NCI-H1930 (cell line): ENCODE data around the gene TMPRSS6.

Experiments
- DNase-seq, 2 experiments: peaks; one replicate each; lab custom pipeline; 2025; lab: John Stamatoyannopoulos, UW

TMPRSS6 gene

DNA sequence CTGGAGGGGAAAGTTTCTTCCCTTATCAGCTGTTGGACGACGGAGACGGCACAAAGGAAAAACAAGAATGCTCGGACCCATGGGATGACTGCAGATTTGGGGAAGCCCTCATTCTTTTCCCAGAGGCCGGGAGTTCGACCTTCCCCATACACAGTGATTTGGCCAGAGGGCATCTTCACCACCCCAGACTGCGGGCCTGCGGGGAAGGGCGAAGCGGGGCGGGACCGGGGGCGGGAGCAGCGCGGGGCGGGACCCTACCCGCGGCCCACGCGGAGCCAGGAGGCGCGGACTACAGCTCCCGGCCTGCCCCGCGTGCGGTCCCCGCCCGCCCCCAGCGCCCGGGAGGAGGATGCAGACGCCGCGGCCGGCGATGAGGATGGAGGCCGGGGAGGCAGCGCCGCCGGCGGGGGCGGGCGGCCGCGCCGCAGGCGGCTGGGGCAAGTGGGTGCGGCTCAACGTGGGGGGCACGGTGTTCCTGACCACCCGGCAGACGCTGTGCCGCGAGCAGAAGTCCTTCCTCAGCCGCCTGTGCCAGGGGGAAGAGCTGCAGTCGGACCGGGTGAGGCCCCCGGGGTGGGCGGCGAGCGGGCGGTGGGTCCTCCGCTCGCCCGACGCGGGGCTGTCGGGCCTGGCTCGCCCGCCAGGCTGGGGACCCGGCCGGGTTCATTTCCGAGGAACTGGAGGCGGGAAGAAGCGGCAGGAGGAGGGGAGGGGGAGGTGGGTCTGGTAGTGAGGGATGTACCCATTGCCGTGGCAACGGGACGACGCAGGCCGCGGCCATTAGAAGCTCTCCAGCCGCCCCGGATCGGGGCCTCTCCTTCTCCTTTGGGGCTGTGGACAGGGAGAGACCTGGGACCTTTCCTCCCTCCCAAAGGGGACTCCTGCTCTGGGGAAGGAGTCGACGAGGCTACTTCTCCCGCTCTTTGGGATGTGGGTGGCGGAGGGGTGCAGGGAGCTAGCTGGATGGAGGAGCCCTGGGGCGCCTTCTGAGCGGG, 57.8 kb downstream of the TMPRSS6 start, which contains the start of gene KCTD17:
KCTD17 (plus strand) TSS at position 352 of the 995 bp plus-strand sequence; CDS start at position 371, 19 bp downstream.
- DNase-seq: peak; percentile 55 to 65

DNA sequence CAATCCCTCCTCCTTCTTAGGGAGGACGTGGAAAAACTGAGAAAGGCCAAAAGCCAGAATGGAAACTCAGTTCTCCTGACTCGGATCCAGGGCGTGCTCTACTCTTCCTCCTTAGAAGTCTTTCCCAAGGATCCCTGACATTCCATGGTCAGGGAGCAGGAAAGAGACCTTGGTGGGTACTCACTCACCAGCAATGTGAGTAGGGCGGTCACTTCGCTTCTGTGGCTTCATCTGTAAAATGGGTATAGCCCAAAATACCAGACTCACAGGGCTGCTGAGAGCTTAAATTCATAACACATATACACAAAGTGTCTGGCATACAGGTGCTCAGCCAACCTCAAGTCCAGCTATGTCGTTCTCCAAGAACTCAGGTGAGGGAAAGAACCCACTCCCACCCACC, 58.6 kb downstream of the TMPRSS6 start:
- no peak for DNase-seq

DNA sequence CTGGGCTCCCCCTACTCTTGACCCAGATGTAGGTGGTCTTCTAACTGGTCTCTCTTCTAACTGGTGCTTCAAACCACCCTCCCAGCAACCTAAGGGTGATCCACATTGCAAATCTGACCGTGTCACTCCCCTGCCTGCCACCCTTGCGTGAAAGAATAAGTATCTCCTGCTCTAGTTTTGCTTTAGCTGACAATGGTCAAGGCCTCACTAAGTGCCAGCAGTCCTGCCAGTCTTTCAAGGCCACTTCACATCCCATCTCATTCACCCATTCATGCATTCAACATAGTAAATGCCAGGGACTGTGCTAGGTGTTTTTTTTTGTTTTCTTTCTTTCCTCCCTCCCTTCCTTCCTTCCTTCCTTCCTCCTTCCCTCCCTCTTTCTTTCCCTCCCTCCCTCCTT, 60.3 kb downstream of the TMPRSS6 start:
- DNase-seq: no peak

DNA sequence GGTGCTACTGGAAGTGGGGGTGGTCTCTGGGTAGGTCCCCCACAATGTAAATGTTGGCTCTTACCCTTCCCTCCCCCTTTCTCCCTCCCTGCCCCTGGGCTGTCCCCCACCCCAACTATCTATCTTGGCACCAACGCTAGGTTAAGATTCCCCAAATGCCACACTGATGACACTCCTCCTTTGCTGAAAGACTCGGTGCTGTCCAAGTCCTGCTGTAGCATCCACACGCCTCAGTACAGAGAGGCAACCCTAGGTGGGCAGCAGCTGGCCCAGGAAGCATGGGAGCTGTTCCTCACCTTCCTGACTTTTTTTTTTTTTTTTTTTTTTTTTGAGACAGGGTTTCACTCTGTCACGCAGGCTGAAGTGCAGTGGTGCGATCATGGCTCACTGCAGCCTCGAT, 61.4 kb downstream of the TMPRSS6 start:
- DNase-seq: no peak

DNA sequence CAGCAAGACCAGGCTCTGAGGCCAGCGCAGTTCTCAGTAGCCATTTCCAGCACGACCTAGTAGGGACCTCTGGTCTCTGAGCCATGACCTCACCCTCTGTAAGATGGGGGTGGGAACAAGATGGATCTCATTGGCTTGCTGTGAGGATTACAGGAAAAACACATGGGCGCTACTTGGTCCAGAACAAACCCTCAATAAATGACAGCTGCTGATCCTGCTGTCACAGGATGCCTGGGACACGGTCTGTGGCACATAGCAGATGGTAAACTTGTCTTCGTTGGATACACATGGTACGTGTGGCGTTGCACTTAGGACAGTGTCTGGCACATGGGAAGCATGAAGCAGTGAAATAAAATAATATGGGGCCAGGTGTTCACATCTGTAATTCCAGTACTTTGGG, 62.5 kb downstream of the TMPRSS6 start:
- DNase-seq: no peak

DNA sequence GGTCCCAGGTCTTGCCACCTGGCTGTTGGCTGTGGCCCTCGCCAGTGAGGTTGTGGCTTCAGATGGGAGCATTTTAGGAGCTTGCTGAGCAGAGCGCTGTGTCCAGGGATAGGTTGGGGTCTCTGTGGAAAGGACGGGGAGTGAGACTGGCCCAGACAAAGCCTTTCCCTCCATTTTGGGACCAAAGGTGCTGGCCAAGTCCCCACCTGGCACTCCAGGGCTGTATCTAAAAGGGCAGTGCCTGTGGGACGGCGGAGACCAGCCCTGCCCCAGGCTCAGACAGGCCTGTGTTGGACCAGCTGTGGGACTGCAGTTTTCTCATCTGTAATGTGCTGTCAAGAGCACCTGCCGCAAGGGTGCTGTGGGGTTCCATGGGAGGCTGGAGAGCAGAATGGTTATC, 62.9 kb downstream of the TMPRSS6 start:
- DNase-seq: no peak

DNA sequence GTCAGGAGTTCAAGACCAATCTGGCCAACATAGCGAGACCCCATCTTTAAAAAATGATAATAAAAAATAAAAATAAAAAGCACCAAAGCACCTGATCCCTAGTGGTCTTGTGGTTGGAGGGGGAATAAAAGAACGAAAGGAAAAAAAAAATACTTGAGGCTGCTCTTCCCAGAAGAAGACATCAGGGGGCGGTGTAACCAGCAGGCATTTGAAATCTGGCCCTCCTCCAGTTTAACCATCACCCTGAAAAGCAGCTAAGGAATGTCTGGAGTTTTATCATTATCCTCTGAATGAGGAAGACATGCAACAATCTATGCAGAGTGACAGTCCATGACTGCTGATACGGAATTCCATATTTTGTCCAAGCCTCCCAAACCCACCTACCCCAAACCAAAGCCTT, 63.6 kb downstream of the TMPRSS6 start:
- no peak for DNase-seq

DNA sequence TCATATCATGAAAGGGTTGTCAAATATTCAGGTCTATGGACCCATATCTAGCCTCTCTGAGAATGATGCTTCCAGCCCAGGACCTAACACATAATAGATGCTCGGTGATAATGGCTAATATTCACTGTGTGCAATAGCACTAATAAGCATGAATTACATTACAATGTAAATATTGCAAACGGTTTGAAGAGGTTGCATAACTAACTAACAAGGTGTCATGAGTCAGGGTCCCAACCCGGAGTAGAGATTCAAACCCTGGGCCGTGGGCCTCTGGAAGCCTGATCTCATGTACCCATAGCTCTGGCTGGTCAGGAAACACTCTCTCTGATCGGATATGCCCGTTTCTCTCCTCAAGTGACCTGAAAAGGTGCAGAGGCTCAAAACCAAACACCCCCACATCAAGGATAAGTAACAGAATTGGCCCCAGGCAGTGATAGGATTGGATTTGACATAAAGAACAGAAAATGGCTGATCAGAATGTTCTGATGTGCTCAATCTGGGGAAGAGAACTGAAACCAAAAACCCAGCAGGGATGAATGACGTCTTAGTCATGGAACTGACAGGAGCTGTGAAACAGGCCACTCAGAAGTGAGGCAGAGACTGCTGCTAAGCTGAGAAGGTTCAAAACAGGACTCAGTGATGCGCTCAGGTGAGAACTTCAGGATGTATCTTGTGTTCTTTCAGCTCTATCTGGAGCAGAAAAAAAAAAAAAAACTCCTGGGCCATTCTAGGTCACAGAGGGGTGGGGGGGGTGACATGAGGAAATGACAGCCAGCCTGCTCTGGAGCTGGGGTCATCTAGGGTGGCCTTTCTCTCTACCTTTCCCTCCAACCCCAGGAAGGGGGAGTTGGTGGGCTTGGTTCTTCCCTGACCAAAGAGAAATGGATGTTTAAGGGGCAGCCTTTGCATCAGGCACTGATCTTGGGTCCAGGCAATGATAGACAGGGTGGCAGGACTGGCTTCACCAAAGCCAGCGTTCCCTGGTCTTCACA, 64.6 kb downstream of the TMPRSS6 start:
- no peak for DNase-seq

DNA sequence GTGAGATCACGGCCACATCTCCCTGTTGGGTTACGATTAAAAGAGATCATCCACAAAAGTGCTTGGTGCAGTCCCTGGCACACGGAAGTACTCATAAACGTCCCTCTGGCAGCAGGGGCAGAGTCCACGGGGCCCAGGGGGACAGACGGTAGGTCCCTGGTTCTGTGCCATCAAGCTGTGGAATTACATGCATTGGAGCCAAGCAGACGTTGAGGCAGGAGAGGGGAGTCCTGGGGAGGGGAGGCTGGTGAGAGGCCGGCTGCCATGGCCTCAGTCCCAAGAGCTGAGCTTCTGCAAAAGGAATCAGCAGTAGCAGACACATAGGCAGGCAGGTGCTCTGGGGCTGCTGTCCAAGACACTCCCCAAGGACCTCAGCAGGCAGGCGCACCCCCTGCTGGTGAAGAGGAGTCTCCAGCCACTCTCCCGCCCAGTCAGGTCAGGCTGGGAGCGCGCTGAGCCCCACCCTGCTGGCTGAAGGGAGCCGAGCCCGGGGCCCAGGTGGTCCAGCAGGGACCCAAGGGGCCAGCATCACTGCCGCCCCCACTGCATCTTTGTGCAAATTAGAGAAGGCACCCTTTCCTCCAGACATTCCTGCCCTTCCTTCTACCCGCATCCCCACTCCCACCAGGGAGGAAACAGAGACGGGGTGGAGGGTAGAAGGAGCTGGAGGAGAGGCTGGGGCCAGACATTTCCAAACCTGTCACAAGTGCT, 65.5 kb downstream of the TMPRSS6 start:
- DNase-seq: peak in 1 of 2 experiments; percentile 45

DNA sequence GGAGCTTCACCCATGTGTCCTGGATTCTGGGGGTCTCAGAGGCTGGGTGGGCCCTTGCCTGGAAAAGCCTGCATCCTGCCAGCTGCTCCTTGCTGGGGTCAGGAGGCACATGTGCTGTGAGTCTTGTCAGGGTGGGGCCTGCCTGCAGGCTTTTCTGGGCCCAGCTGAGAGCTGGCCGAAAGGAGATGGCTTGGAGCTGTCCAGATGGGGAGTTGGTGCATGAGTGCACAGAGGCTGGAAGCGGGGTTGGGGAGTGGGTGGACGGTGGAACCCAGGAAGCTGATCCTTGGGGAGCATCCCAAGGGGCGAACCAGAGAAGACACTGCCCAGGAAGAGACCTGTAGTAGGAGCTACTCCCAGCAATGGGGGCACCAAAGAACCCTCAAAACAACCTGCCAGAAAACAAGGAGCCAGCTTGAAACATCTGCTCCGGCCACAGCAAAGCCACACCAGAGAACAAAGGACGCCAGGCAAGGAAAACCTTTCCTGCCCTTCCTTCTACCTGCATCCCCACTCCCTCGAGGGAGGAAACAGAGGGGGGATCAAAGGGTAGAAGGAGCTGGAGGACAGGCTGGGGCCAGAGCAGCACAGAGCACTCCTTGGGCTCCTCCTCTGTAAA, 66.2 kb downstream of the TMPRSS6 start:
- no peak for DNase-seq

DNA sequence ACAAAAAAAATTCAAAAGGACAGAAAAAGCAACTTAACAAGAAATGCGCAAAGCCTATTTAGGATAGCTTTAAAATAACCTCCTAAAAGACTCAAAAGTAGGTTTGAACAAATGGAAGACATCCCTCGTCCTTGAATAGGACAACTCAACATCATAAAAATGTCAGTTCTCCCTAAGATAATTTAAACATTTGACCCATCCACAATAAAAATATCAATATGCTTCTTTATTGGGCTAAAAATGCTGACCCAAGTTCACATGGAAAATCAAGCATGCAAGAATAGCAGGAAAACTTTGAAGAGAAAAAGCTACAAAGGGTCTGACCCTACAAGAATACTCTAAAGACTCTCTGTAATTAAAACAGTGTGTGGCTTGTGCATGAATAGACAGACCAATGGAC, 70.0 kb downstream of the TMPRSS6 start:
- no peak for DNase-seq

DNA sequence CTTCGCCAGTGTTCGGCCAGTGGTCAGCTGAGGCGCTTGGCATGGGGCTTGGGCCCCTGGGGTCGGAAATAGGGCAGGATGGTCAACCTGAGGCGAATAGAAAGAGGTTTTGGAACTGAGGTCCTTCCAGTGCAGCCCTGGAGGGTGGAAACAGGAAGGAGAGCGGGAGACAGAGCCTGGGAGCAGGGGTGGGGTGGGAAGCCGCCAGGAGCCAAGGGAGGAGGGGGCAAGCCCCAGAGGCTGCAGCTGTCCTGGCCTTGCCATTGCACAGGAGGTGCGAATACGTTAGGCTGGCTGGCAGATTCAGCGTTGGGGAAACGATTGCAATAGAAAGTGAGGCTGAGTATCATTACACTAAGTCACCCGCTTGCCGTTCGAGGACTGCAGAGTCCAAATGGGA, 71.8 kb downstream of the TMPRSS6 start:
- DNase-seq: no peak

DNA sequence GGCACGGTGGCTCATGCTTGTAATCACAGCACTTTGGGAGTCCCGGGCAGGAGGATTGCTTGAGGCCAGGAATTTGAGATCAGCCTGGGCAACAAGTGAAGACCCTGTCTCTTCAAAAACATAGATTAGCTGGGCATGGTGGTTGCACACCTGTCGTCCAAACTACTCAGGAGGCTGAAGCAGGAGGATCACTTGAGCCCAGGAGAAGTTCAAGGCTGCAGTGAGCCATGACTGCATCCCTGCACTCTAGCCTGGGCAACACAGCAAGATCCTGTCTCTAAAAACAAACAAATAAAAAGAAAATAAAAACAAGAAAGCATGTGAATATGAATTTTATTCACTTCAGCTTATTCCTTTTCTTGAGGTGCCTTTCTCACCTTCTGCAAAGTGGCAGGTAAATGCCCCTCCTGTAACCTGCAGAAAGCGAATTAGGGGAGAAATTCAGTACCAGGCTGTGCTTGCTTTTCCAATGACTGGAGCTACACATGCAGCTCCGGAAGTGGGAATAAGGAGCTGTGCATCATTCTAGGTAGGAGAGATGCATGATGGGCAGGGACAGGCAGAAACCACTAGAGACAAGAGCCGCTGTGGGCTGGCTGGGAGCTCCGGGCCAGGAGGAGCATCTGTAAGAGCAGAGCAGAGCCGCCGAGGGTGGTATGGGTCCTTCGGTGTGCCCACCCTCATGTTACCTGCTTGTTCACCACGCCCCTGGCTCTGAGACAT, 72.7 kb downstream of the TMPRSS6 start:
- no peak for DNase-seq

DNA sequence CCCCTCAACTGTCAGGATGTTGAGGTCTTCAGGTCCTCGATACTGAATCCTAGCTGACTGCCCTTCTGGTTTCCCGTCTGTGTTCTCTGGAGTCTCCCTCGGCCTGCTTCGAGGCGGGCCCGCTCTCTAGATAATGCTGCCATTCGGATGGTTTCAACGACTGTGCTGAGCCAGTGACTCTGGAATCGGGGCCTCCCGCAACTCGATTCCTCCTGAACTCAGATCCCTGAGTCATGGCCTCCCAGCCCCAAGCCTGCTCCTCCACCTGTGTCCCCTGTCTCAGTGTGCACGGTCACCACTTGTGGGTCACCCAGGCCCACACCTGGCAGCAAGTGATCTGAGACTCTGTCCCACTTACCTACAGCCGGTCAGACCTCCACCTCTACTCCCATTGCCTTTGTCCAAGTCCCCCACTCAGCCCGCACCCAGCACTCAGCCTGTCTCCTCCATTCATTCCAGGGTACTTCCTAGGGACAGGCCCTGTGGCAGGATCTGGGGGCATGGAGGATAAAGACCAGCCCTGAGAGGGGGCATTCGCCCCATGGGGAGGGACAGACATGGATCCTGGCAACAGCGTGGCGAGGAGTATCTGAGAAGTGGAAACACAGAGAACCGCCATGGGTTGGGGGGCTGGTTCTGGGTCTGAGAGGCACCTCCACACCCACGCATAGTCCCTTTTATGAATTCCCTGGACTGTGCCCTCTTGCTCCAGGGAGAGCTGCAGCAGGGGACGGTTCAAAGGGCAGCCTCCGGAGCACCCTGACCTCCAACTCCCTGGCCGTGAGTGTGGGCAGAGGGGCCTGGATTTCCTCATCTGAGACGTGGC, 75.7 kb downstream of the TMPRSS6 start:
- DNase-seq: no peak

DNA sequence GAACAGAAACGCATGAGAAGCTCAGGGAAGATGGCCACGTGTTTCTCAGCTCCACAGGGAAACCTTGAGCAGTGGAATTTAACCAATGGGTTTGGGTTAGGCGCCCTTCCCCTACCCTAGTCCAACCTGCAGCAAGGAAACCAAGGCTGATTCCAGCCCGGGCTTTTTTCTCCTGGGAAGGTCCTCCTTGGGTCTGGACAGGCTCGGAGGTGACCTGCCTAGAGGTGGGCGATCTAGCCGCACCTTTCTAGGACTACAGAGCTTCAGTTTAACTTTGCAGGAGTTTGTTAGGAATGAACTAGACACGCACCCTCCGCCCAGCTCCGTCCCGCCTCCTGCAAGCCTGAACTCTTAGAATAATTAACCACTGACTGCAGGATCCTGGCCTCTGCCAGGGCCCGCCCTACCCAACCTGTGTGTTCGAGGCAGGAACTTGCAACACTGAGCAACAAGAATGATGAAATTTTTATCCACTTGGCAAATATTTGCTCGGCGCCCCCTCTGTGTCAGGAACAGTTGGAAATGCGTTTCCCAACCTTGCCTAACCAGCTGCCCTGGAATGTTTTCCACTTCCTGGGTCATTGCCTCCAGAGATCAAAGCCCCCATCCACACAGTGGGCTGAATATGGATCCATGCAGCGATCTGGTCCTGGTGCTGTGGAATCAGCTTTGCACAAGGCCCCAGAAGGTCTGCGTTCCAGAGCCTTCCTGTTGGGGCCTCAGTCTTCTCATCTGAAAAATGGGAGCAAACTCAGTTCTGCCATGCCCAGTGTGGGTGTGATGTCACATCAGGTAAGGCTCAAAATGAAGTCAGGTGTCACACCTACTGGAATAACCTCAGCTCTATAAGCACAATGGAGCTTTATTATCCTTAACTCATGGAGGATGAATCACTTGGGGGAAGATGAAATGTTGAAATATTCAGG, 76.7 kb downstream of the TMPRSS6 start:
- DNase-seq: no peak

DNA sequence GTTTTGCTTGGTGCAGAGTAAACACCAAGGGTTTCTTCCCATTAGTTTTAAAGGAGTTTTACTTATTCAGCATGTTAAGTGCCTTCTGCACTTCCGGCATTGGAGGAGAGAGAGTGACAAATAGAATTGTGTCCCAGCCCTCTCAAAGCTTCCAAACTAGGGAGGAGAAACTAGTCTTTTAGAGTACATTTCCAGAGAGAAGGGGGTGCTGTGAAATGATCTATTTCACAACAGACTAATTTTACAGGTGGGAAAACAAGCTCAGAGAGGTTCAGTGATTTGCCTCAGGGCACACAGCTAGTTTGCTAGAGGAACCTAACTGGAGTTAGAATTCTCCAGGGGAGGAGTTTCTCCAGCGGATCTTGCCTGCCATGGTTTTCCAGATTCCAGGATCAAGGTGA, 77.4 kb downstream of the TMPRSS6 start:
- no peak for DNase-seq

DNA sequence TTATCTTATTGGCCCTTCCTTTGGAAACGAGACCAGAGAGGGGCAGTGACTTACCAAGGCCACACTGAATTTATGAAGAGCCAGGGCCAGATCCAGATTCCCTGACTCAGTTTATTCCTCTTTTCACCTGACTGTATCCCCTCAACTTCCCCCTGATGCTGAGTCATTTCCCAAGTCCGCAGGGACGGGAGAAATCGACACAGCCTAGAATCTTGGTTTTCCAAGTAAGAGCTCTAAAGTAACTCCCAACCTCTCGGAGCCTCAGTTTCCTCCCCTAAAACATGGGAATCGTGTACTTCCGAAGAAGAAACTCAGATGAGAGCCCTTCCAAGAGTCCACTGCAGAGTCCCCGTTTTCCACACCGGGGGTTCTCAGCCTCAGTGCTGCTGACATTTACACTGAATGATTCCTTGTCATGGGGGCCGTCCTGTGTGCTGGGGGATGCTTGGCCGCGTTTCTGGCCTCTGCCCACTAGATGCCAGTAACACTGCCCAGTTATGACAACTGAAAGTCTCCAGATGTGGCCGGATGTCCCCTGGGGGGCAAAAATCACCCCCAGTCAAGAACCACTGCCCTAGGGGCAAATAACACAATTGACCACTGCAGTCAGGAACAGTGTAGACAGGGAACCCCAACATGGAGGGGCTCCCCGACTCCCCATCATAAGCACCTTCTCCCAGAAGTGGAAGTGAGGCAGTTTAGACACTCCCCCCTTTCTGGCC, 78.8 kb downstream of the TMPRSS6 start:
- no peak for DNase-seq
